NCI-H774 (cell line): ENCODE data around the gene FAM114A1.
A peak's percentile ranks its signal among the peaks of the same experiment; 100 is the strongest.
"Not testable (repeated sequence)": the region's sequence is repeated elsewhere in the genome, so short reads cannot be mapped to it uniquely, and the experiment has no call there.

Source experiments
- DNase-seq: peaks from one replicate; lab custom pipeline; 2025; lab: John Stamatoyannopoulos, UW

The FAM114A1 gene

DNA sequence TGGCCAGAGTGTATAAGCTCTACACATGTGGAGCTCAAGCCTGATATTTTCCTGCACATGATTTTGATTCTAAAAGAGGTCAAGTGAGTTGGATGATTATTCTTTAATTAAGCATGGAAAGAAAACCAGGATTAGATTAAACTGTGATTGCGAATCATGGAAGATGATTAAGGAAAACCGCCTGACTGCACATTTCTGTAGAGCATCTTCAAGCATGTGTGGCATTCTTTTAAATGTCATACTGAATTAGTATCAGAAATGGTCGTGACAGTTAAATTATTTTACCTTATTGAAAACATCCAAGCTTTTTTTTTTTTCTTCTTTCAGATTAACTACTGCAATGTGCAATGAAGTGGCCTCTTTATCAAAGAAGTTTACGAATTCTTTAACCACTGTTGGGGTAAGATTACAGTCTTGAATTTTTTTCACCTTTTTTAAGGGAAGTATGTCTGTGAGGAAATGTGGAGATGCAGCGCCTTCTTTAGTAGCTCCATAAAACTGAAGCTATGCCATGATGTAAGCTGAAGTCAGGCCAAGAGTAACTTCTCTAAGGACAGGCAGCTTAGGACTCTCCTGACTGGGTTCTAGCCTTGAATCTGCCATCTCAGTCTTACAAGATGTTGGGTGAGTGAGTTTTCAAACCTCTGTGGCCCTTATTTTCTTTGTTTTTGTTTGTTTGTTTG lies 67.9 kb downstream of the FAM114A1 start:
- DNase-seq, result no peak

- no peak for DNase-seq
Observed at GRCh38 chr4:38939165-38939564, 71.6 kb downstream of the FAM114A1 start.

DNA sequence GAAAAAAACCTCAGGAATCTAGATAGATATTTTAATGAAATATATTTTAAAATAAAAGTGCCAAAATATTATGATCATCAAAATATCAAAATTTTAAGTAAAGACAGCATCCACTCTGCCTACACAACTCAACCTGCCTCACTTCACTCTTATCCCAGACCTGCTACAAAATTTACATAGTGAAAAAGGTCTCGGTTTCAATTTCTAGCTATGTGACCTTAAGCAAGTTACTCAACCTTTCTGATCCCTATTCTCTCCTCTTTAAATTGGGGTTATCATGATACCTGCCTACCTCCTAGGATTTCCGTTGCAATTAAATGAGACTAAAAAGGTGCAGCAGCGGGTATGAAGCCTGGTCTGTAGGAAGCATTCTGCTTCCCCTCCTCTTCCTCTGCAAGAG lies 72.9 kb downstream of the FAM114A1 start:
- DNase-seq, result no peak

GRCh38 chr4:38941906-38942305 lies 74.3 kb downstream of the FAM114A1 start:
- DNase-seq, result not testable (repeated sequence)

DNA sequence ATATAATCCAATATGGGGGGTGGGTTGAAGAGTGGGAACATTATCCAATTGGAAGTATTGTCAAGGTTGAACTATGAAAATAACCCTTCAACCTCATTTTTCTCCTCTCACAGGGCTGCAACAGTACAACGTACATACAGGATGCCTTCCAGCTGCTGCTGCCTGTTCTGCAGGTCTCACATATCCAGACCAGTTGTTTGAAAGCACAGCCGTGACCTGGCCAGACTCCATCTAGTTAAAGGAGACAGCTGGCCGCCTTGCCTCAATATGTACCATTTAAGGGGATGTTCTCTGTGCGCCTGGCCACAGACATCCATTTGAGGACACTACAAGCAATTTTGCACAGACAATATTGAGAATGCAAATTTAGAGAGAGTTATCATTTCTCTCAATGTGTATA lies 75.7 kb downstream of the FAM114A1 start:
- DNase-seq, result peak; percentile 18

- no peak for DNase-seq
Observed at GRCh38 chr4:38944440-38944839, 76.8 kb downstream of the FAM114A1 start.

GRCh38 chr4:38946919-38947318 lies 79.3 kb downstream of the FAM114A1 start:
- DNase-seq, result no peak

DNA sequence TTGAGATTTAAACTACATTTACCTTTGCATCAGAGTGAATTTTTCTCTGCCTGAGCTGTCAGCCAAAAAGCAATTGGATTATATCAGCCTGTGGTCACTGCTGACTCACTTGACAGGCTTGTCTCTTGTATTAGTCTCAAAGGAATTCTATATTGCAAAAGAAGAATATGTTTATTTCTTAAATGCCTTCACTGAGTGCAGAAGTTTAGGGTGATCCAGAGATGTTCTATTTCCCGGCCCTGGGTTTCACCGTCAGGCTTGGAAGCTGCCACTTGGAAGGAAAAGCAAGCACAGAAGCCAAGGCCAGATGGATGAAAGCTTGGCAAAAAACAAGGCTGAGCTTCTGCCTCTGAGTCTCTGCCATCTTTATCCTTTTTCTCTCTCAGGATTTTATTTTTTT lies 80.9 kb downstream of the FAM114A1 start:
- DNase-seq, result no peak

DNA sequence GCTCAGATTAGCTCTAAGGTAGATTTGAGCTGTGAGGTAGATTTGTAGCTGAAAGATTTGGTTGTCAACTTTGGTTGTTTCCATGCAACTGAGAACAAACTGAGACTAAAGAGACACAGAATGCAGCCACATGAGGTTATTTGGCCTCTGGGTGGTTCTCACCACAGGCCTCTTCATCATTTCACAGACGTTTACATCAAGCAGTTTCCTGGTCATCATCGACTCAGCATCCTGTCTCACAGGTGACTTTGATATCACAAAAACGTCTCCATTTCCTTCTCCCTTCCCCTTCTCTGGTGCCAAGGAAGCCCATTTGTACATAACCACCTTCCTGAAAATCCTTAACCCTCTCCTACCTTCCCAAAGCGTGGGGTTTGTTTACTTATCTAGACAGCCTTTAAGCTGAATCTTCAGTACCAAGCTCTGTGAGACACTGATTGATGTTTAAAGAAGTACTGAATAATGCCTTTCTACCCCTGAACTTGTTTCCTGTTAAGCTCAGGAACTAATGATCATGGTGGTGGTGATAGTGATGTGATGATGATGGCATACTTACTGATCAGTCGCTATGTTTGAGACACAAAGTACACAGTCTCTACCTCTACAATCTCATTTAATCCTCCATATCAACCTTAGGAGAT lies 81.9 kb downstream of the FAM114A1 start:
- no peak for DNase-seq

GRCh38 chr4:38950159-38950558 lies 82.6 kb downstream of the FAM114A1 start:
- no peak for DNase-seq

- no peak for DNase-seq
Observed at GRCh38 chr4:38950734-38951133, 83.1 kb downstream of the FAM114A1 start.

DNA sequence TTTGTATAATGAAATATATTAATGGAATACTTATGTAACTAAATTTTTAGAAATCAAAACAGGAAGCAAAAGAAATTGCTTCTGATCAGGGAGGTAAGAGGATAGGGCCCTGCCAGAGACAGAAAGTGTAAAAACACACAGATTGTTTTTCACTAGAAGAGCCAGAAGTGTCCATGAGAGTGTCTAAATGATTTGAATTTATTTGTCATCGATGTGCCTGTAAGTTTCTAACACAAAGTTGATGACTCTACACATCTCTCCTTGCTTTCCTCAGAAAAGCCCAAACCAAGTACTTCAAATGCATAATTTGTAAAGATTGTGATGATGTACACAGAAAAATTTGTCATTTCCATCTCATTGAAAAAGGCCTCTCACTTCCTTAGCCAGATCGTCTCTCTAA lies 84.0 kb downstream of the FAM114A1 start:
- DNase-seq, result no peak

DNA sequence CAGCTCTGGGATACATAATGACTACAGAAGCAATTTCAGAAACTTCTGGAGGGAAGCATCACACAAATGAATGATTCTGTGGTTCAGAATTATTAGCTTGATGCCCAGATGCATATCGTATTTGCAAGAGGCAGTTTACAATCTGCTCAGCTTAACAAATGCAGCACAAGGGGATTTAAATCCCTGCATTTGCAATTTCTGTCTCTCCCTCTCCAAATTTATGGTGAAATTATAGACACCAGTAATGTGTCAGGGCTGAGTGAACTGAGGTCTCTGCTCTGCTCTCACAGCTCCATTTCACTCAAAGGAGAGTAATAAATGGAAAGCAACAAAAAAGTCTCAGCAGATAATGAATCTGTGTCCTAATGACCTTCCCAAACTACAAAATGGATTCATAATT lies 84.4 kb downstream of the FAM114A1 start:
- no peak for DNase-seq

DNA sequence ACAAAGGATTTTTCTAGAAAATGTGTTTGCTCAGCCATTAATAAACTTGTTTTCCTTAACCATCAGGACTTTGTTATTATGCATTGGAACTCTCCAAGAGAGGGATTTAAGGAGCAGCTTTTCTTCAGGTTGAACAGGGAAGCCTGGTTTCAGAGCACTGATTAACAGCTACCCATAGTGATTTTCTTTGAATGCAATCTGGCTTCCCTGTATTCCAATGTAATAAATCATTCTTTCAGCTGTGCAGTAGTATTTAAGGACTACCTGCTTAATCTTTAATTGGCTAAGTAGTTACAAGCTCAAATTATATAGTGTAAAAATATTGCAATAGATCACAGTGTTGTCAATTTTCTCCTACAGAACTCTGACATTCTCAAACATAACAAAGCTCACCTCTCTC lies 87.1 kb downstream of the FAM114A1 start:
- no peak for DNase-seq

GRCh38 chr4:38955957-38956356 lies 88.4 kb downstream of the FAM114A1 start:
- no peak for DNase-seq

DNA sequence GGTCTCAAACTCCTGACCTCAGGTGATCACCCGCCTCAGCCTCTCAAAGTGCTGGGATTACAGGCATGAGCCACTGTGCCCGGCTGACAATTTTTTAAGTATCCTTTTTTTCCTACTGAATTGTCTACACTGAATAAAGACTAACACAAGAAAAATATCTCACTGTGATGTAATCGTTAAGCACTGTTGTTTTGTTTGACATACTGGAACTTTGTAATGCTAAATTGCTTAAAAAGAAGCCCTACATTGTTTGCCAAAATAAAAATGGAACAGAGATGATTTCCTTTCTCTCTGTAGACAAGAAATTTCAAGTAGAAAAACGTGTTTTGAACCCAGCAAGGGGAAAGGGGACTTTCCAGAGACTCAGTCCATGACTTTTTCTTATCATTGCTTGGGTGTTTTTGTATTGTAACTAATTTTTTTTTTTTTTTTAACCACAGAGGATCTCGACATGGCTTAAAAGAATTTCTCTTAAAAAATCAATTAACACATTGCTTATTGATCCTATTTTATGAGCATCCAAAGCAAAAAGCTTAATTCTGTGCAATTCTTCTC lies 89.7 kb downstream of the FAM114A1 start:
- no peak for DNase-seq

DNA sequence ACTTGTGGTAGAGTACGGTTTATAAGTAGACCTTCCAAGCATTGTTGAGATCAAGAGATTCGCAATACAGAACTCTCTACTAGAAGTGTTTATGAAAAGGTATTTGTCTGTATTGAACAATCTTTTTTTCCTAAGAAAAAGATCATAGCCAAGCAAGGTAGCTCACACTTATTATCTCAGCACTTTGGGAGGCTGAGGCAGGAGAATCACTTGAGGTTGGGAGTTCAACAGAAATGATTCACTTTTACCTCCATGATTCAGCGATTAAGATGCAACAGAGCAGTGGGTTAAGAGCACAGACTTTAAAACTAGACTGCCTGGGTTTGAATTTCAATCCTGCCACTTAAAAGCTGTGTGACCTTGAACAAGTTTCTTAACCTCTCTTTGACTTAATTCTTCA lies 90.3 kb downstream of the FAM114A1 start:
- DNase-seq, result no peak

- DNase-seq, result no peak
Observed at GRCh38 chr4:38958453-38959190, 91.0 kb downstream of the FAM114A1 start.

DNA sequence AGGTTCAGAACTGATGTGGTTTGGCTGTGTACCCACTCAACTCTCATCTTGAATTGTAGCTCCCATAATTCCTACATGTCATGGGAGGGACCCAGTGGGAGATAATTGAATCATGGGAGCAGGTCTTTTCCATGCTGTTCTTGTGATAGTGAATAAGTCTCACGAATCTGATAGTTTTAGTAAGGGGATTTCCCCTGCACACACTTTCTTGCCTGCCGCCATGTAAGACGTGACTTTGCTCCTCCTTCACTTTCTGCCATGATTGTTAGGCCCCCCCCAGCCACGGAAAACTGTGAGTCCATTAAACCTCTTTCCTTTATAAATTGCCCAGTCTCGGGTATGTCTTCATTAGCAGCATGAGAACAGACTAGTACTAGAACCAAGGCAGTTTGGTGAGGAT lies 91.6 kb downstream of the FAM114A1 start:
- not testable (repeated sequence) for DNase-seq

DNA sequence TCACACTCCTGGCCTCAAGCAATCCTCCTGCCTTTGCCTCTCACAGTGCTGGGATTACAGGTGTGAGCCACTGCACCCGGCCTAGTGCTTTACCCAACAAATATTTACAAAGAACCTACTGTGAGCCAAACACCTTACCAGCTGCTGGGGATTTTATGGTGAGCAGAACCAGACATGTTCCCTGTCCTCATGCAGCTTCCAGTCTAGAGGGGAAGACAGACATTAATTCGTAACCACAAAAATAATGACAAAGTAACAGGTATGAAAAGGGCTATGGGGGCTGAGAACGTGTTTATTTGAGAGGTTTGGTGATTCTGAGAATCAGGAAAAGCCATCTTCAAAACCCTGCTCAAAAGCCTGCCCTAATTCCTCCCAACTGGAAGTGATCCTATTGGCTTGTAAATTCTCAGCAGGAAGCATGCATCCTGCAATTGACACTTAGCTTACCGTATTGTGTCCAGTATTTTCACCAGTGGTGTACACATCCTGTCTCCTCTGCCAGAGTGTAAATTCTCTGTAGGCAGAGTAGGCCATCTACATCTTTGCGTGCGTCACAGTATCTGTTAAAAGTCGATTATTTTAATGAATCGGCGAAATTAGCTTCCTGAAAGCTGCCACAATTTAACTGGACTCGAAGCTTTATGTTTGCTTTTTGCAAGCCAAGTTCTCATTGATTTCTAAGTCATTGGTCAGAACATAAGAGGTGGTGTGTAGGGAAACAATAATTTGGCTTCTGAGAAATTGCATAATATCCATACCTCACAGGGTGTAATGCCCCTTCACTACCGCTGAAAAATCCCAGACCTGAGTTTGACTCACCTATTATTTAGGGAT lies 97.6 kb downstream of the FAM114A1 start:
- DNase-seq, result no peak

GRCh38 chr4:38965866-38966265 lies 98.3 kb downstream of the FAM114A1 start:
- no peak for DNase-seq
